Tracheal epithelial cell (primary cell): Measurements from ENCODE around the gene SENP1. TPM values are rescaled to one million over a fixed set of nuclear protein-coding genes. Genes with fewer than 3 reads are reported as not detected.

Source experiments
- total RNA-seq: library from RNA; depleted of rRNA; stranded (reverse); fragments of >200 nt; gene quantifications from 2 replicates; pipeline ENCODE4 v1.2.1, GENCODE V29; 2014

SENP1 gene
- total RNA-seq, result 8.9 and 15.3 TPM in 2 replicates

DNA sequence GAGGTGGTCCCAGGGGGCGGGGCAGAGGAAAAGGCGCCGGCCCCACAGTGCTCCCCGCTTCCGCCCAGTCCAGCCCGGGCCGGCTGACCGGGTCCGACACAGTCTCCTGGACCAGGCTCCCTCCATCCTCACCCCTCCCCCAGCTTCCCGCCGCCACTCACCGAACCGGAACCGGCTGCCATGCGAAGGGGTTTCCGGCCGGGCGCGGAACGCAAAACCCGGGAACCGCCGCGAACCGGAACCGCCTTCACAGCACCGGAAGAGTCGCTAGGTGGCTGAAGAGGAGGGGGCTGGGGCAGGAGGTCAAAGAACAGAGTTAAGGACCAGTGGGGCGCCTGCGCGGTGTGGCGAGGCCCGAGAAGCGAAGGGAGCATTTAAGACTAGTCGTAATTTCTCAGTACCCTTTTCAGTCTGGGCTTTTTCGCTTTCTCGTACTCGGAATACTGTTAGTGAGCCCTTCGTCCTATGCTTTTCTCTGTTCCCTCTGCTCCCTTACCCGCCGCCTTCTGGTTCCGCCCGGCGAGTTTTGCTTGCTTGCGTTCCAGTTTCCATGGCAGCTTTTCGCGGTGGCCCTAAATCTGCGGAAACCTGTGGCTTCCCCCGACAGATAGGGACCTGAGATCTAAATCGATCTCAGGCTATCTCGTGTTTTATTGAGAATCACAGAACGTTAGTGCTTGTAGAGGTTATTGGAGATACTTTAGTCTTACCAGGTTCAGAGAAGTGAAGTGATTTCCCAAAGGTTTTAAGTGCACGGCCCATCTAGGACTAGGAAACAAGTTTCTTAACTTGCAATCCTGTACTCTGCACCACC, at the start of gene SENP1:
TSS of gene SENP1 (minus strand) at position 213 of the 814 bp plus-strand sequence. CDS start 4,607 bp downstream, outside the sequence.

DNA sequence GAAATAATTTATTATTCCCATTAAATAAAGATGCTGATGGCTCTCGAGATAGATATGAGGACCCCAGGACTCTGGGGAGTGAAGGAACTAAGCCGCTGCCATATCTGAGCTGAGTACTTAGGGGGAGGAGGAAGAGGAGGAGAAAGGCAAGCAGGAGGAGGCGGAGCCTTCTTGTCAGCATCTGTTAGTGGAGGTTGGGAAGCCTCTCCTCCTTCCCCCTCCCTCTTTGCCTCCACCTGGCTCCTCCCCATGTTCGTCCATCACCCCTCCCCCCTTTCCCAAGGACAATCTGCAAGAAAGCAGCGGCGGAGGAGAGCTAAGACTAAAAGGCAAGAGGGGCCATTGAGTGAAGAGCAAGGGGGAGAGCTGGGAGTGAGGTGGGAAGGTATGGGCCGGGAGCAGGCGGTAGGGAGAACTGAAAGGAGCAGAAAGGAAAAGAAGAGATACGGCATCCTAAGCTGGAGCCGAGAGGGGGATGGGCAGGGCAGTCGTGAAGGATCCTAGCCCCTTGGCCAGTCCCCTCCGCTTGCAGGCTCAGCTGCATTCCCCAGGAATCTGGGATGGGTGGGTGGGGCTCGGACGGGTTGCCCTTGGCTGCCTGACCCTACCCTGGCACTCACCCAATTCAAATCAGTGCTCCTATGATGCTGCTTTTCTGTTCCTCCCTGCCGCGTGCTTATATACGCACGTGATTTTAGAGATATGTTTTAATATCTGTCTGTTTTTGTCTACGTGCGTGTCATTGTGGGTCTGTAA, 13.4 kb upstream of the SENP1 start, which contains the start of gene PFKM:
TSS of gene PFKM (plus strand) at position 287 of the 756 bp plus-strand sequence. CDS start 3,411 bp downstream, outside the sequence.

DNA sequence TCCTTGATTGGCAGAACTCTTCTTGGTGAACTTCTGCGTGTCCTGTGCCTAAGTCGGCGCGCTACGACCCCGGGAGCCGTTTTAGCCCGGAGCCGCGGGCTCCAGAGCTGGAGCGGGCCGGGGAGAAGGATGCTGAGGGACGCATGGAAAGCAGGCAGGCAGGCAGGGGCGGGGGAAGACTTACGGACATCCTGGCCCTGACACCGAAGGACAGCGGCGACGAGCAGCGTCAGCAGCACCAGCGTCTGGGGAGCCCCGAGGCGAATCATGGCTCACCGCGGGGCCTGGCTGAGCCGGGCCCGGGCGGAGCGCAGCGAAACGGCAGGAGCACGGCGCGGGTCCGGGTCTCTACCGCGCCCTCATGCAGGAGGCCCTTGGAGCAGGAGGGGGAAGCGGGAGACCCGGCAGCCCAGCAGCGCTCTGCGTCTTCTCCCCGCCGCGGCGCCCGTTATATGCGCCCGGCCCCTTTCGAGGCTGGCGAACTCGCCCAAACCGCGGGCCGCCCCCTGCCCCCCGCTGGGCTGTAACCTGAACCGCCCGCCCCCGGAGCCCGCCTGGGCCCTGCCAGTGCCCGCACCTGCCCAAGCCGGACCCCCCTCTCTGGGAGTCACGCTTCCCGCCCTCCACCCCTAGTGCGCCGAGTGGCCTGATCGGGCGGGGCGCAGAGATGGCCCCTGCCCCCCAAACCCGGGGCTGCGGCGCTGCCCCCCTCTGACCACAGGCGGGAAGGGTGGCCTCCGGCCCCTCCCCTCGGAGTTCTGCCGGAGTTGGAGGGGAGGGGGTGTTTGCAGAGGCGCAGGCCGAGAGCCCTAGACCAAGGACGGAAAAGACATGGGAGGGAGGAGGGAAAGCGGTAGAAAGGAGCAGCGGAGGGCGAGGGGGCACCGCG, 101.6 kb downstream of the SENP1 start, which contains the start of gene COL2A1:
TSS of gene COL2A1 (minus strand) at position 424 of the 889 bp plus-strand sequence. CDS start at position 269, 155 bp downstream.

Other genes starting within 250 kb of the SENP1 start
- 5.5 and 10.0 TPM in 2 replicates for gene VDR, start 201.1 kb downstream of the SENP1 start, total RNA-seq
- 59.5 and 91.9 TPM in 2 replicates for gene TMEM106C, start 142.5 kb downstream of the SENP1 start, total RNA-seq
- gene COL2A1, start 101.6 kb downstream of the SENP1 start, total RNA-seq, result 0.48 and 0.64 TPM in 2 replicates
- gene PFKM, start 13.3 kb upstream of the SENP1 start, total RNA-seq, result 52.9 and 63.4 TPM in 2 replicates
- 9.4 and 10.4 TPM in 2 replicates for gene ASB8, start 51.4 kb upstream of the SENP1 start, total RNA-seq
- not detected in 2 replicates for gene CCDC184, start 77.6 kb upstream of the SENP1 start, total RNA-seq
- not detected in 2 replicates for gene OR10AD1, start 97.2 kb upstream of the SENP1 start, total RNA-seq
- gene ZNF641, start 244.8 kb upstream of the SENP1 start, total RNA-seq, result 4.7 and 11.8 TPM in 2 replicates